Stomach (tissue), 9 donors: ENCODE data around the gene KCNG4. TPM values are rescaled to one million over a fixed set of nuclear protein-coding genes. Genes with fewer than 3 reads are reported as not detected.

Experiments
- DNase-seq, 2 donors: peaks; one replicate each; pipeline versions ENCODE4 v3.0.0 to v3.0.0-alpha.2; 2013 to 2019
- H3K27ac ChIP-seq, 5 donors: fragments of 200-600 bp in 4 of 5; sonication (generic) in 4 of 5; one replicate each; pipeline ENCODE4 v1.5.1; 2013 to 2019; ENCODE audit warnings: mild to moderate bottlenecking in 1 of 5, moderate library complexity in 1 of 5
- H3K27me3 ChIP-seq, 3 donors: fragments of 200-600 bp; sonication (generic); one replicate each; pipeline ENCODE4 v1.5.1; 2017 to 2019; ENCODE audit warnings: mixed run types in 1 of 3
- H3K36me3 ChIP-seq, 4 donors: fragments of 200-600 bp; sonication (generic); 1 replicate in 3 of 4; 2 replicates in 1 of 4; pipeline ENCODE4 v1.5.1; 2016 to 2019
- H3K4me1 ChIP-seq, 4 donors: fragments of 200-600 bp; sonication (generic); one replicate each; pipeline ENCODE4 v1.5.1; 2016 to 2019
- H3K4me3 ChIP-seq, 4 donors: fragments of 200-600 bp; sonication (generic) in 3 of 4; one replicate each; pipeline ENCODE4 v1.5.1; 2016 to 2019; ENCODE audit warnings: mild to moderate bottlenecking in 1 of 4
- H3K9me3 ChIP-seq, 4 donors: fragments of 200-600 bp; sonication (generic); one replicate each; pipeline ENCODE4 v1.5.1; 2016 to 2019
- EP300 ChIP-seq: sonication (generic); formaldehyde crosslinking; IDR thresholded peaks from one replicate; pipeline ENCODE4 v1.6.1; 2017; ENCODE audit warnings: antibody characterized with exemption
- POLR2A ChIP-seq, 4 donors: fragments of 450-650 bp; IDR thresholded peaks; one replicate each; pipeline ENCODE4 v1.6.1; 2016; ENCODE audit warnings: antibody characterized with exemption in 4 of 4, control low read depth in 2 of 4, mild to moderate bottlenecking in 1 of 4, moderate library complexity in 1 of 4
- POLR2AphosphoS5 ChIP-seq, 3 donors: sonication (generic); formaldehyde crosslinking; IDR thresholded peaks; one replicate each; pipeline ENCODE4 v1.6.1; 2016; ENCODE audit warnings: antibody characterized with exemption in 3 of 3
- WGBS, 5 donors: extraction: QIAGEN DNeasy Blood & Tissue Kit in 3 of 5; methylation state at CpG; one replicate each; pipeline versions ENCODE4 v1.1.5 to v1.1.7; 2013 to 2018; 5-methylcytosine and 5-hydroxymethylcytosine counted together
- intact Hi-C: fragments of 100-400 bp; cut with DNase I; formaldehyde crosslinking; loops from one replicate; pipeline ENCODE4 v1.15.1; 2023; ENCODE audit warnings: low total_unique reads
- polyA plus RNA-seq, 3 donors: library from polyadenylated mRNA; stranded (reverse); fragments of 200-250 nt; gene quantifications; one replicate each; pipeline ENCODE4 v1.2.3, GENCODE V29; 2013
- total RNA-seq, 5 donors: library from RNA; depleted of rRNA; stranded (reverse); fragments of >200 nt; gene quantifications; one replicate each; pipeline versions ENCODE4 v1.1.0 to v1.2.3, GENCODE V29; 2014 to 2016
- TF ChIP-seq, protein P1 (sequence below), 7 experiments: fragments of 450-650 bp in 4 of 7; fragments of 200-600 bp in 3 of 7; sonication (generic) in 3 of 7; IDR thresholded peaks; one replicate each; pipeline ENCODE4 v1.5.1; 2016 to 2019; ENCODE audit warnings: antibody characterized with exemption in 7 of 7, control low read depth in 2 of 7, mild to moderate bottlenecking in 1 of 7
- donor health status: healthy with polysubstance abuse.
- donor health status: Bipolar disorder and iron deficiency.
- donor health status: healthy.

Gene KCNG4
- total and polyA plus RNA-seq, 8 donors: not detected

GRCh38 chr16:84181144-84181915 is 58.5 kb downstream of the KCNG4 start:
- Histone ChIP-seq H3K9me3 (no peaks in the 10 kb centered on the region), H3K27ac (no peak overlapping the region), H3K36me3 (peaks cover 51 to 73% (median 70%) of the 10 kb centered on the region in 4 donors), H3K27me3 (no peaks in the 10 kb centered on the region), H3K4me3 (no peak overlapping the region), H3K4me1 (peaks cover 35 to 54% (median 42%) of the 10 kb centered on the region in 4 donors)
- no peak for DNase-seq
- WGBS, 5 donors: 89 to 94% (median 91%) methylated on average over 39 to 41 of the region's 41 CpGs
- intact Hi-C loops: no loop called here
- TF ChIP-seq POLR2AphosphoS5 (IDR thresholded peaks at IDR 0.05): no peak
- TF ChIP-seq, protein P1, sequence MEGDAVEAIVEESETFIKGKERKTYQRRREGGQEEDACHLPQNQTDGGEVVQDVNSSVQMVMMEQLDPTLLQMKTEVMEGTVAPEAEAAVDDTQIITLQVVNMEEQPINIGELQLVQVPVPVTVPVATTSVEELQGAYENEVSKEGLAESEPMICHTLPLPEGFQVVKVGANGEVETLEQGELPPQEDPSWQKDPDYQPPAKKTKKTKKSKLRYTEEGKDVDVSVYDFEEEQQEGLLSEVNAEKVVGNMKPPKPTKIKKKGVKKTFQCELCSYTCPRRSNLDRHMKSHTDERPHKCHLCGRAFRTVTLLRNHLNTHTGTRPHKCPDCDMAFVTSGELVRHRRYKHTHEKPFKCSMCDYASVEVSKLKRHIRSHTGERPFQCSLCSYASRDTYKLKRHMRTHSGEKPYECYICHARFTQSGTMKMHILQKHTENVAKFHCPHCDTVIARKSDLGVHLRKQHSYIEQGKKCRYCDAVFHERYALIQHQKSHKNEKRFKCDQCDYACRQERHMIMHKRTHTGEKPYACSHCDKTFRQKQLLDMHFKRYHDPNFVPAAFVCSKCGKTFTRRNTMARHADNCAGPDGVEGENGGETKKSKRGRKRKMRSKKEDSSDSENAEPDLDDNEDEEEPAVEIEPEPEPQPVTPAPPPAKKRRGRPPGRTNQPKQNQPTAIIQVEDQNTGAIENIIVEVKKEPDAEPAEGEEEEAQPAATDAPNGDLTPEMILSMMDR (IDR thresholded peaks at IDR 0.05): no peak
- TF ChIP-seq EP300: no peak
- TF ChIP-seq POLR2A (IDR thresholded peaks at IDR 0.05): no peak

GRCh38 chr16:84180519-84181140 is 59.2 kb downstream of the KCNG4 start:
- H3K9me3 ChIP-seq: no peaks in the 10 kb centered on the region
- no peak overlapping the region for H3K4me3 ChIP-seq
- WGBS, 5 donors: 70 to 87% (median 79%) methylated on average over 19 to 21 of the region's 21 CpGs
- intact Hi-C loops: no loop called here
- peaks cover 51 to 73% (median 70%) of the 10 kb centered on the region in 4 donors for H3K36me3 ChIP-seq
- TF ChIP-seq POLR2A (IDR thresholded peaks at IDR 0.05) (no peak), EP300 (no peak), POLR2AphosphoS5 (IDR thresholded peaks at IDR 0.05) (no peak)
- TF ChIP-seq, protein P1 (IDR thresholded peaks at IDR 0.05): no peak
- peaks cover 35 to 54% (median 42%) of the 10 kb centered on the region in 4 donors for H3K4me1 ChIP-seq
- DNase-seq: peak in 1 of 2 donors; percentile 66
- no peaks in the 10 kb centered on the region for H3K27me3 ChIP-seq
- no peak overlapping the region for H3K27ac ChIP-seq

GRCh38 chr16:84179612-84180320 is 60.0 kb downstream of the KCNG4 start:
- intact Hi-C loops: no loop called here
- 81 to 89% (median 87%) methylated on average over 24 to 33 of the region's 33 CpGs for WGBS, 5 donors
- TF ChIP-seq, protein P1 (IDR thresholded peaks at IDR 0.05): no peak
- no peak for TF ChIP-seq POLR2A (IDR thresholded peaks at IDR 0.05)
- no peak for TF ChIP-seq POLR2AphosphoS5 (IDR thresholded peaks at IDR 0.05)
- no peak for TF ChIP-seq EP300

More at GRCh38 chr16:84179612-84180320, 60.0 kb downstream of the KCNG4 start:
- Histone ChIP-seq H3K4me3 (no peak overlapping the region), H3K27ac (no peak overlapping the region), H3K9me3 (no peaks in the 10 kb centered on the region), H3K36me3 (peaks cover 51 to 71% (median 68%) of the 10 kb centered on the region in 4 donors), H3K4me1 (peaks cover 28 to 53% (median 39%) of the 10 kb centered on the region in 4 donors), H3K27me3 (no peaks in the 10 kb centered on the region)
- no peak for DNase-seq
